Mucosa of gallbladder (tissue), 1 donor: ENCODE data around the gene ZHX3. TPM values are rescaled to one million over a fixed set of nuclear protein-coding genes. Genes with fewer than 3 reads are reported as not detected.
"Not testable (repeated sequence)": the region's sequence is repeated elsewhere in the genome, so short reads cannot be mapped to it uniquely, and the experiment has no call there.

Experiments used
- DNase-seq: peaks from one replicate; pipeline ENCODE4 v3.0.0-alpha.2; 2020; ENCODE audit warnings: low spot score
- total RNA-seq: library from RNA; stranded (reverse); gene quantifications from one replicate; pipeline ENCODE4 v1.2.1, GENCODE V29; 2021
- donor health status: DM: no; HTN: no; CAD: no.

The ZHX3 gene
- total RNA-seq, 1 donor from 2014 or later, result 47.3 TPM

DNA sequence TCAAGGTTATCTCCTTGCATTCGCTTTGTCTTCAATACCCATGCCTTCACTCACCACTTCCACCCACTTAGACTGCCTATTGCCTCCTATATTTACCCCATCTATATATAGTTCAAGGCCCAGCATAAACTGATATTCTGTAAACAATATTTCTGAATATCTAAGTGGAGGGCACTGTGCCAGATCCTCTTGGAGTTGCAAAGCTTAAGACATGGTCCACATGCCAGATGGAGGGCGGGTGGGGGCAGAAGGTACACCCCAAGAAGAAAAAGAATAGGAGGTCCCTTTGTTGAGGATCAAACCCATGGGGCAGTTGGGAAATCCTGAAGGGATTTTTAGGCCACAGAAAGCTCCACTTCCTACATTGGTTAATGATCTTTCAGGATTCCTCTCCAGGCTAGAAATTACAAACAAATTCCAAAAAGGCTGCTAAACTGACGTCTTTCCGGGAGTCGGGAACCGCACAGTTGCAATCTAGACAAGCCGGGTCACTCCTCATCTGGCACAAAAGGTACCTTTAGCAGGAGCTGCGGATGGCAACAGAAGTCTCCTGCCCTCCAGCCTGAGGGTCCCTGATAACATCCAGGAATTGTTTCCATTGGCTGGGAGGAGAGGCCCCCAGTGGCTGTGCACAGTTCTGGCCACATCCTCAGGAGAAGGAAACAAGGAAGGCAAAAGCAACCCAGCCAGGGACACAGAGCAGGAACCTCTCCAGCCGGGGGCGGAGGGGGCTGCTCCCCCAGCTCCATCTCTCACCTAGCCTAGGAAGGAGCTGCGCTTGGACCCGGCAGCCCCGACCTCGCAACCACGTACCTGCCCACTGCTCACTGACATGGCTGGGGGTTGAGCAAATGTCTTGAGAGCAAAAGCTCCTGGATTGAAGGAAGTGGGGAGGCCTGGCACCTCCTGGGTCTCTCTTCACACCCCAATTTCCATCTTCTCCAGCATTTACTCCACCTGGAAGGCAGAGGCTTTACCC is 17.2 kb upstream of the ZHX3 start:
- DNase-seq, result no peak

DNA sequence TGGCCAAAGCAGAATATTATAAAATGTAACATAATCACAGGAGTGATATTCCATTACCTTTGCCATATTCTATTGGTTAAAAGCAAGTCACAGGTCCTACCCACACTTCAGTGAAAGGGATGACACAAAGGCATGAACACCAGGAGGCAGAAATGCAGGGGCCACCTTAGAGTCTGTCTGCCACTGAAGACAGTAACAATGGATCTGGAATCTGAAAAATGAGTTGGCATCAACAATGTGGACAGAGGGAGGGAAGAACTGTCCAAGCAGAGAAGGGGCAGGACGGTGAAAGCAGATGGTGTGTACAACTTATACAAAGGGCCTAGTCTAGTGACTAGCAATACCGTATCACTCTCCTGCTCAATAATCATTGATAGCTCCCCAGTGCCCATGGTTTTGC is 16.5 kb upstream of the ZHX3 start:
- DNase-seq, result no peak

DNA sequence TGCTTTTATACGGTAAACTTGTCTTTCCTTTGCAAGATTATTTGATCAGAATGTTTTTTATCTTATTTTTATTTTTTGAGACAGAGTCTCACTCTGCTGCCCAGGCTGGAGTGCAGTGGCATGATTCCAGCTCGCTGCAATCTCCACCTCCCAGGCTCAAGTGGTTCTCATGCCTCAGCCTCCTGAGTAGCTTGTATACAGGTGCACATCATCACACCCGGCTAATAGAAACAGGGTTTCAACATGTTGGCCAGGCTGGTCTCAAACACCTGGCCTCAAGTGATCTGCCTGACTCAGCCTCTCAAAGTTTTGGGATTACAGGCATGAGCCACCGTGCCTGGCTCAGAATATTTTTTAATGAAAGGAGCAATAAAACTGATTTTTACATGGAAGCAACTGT is 14.2 kb upstream of the ZHX3 start:
- DNase-seq, result no peak

DNA sequence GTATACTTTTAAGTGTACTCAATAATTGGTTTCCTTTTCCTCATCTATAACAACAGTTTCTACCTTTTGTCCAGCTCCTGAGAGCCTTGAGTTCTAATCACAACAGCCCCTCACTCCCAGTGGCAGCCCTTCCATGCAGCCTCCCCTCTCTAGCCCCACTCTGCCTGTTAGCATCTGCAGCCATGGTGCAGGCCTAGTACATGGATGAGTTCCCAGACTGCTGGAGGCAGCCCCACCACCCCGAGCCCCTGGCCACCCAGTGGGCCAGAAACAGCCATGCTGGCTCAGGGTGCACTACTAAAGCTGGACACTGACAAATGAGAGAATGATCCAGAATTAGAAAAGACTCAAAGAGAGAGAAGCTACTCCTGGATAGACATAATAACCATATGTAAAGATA is 13.4 kb upstream of the ZHX3 start:
- no peak for DNase-seq

DNA sequence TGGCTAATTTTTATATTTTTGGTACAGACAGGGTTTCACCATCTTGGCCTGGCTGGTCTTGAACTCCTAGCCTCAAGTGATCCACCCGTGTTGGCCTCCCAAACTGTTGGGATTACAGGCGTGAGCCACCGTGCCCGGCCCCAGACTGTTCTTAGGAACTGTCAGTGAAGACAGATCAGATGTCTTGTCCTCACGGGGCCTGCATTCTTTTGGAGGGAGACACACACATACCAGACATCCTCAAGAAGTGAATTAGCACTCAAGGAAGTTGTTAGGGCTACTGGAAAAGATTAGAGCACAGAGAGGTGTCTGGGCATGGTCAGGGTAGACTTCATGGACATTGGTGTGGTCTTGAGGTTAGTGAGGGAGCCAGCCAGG is 12.8 kb upstream of the ZHX3 start:
- DNase-seq, result no peak

DNA sequence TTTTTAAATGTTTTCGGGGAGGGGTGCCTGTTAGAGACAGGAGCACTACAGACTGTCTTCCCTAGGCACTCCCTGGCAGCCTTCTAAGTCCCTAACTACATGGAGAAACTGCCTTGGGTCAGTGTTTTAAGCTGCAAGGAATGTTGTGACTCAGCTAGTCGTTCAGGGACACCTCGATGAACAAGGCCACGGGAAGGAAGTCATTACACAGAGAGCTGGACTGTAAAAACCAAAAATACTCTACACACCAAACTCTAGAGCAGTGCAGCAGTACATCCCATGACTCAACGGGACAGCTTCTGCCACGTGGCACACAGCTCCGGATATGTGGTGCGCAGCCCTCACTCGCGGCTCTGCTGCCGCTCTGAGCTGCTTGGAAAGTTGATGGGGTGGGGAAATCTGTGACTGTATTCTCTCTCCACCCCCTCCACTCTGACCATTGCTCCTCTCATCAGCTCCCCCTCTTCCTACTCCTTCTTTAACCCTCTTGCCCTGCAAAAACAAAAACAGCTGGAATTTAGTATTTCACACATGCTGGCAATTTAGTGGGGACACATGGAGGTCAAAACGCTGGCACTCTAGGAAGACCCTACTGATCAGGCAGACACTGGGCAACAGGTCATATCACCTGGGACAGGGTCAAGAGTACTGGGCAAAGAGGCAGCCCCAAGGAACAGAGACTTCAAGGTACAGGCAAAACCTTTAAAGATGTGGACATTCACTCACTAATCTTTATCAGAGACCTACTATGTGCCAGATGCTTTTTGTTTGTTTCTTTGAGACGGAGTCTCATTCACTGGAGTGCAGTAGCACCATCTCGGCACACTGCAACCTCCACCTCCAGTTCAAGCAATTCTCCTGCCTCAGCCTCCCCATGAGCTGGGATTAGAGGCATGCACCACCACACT is 12.2 kb upstream of the ZHX3 start:
- DNase-seq, result peak; percentile 72

DNA sequence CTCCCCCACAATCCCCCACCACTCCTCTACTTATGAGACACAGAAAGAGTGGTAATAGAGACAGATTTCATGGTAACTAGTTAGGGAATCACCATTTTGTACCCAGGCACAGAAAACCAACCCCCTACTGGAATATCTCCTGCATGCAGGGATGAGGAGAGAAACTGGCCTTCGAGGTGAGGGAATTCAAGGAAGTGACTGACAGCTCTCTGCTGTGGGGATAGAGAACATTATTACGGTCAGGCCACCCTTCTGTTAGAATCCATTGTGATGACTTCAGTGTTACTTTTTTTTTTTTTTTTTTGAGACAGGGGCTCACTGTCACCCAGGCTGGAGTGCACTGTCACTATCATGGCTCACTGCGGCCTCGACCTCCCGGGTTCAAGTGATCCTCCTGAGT is 9.6 kb upstream of the ZHX3 start:
- DNase-seq, result no peak

DNA sequence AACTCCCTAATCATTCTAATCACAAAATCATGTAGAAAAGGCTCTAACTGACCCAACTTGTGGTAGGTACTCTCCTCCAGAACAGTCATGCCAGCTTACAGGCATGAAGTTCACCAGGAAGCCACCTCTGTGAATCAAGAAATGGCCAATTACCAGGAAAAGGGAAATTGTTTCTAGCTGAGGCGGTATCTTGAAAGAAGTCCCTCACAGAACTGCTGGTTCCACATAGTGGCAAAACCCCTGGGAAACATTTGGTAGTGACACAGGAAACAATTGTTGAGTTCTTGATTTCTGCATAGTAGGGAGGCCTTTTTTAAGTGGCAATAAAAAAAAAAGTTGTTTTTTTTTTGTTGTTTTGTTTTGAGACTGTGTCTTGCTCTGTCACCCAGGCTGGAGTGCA is 3.4 kb upstream of the ZHX3 start:
- no peak for DNase-seq

DNA sequence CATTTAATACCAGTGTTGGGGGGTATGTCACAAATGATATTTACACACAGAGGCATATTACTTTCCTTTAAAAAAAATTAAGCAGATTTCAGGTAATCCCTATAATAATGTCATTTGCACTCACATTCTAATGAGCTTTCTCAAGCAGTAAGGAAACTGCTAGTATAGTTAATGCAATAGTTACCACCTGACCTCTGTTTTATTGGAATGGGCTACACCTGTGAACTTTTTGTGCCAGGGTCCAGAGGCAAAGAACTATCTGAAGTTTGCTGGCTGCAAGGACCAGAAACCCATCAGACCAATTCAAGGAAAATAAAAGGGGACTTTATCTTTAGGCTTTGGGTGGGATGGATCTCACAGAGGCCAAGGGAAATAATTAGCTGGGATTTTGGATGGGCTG is 2.9 kb upstream of the ZHX3 start:
- no peak for DNase-seq

DNA sequence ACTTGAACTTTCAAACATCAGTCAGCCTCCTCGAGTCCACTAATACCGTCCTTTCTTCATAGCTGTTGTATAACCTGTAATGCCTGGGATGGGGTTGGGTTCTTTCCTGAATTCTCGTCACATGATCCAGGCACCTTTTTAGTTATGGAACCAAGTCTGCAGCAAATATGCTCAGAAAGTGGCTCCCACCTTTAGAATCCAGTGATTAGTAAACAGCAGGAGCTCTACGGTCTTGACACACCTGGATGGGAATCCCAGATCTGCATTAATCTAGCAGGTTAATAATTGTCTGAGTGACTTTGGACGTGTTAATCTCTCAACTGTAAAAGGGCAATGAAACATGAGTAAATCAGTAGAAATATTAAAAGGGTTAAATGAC is 729 bp upstream of the ZHX3 start:
- DNase-seq, result peak; percentile 21

DNA sequence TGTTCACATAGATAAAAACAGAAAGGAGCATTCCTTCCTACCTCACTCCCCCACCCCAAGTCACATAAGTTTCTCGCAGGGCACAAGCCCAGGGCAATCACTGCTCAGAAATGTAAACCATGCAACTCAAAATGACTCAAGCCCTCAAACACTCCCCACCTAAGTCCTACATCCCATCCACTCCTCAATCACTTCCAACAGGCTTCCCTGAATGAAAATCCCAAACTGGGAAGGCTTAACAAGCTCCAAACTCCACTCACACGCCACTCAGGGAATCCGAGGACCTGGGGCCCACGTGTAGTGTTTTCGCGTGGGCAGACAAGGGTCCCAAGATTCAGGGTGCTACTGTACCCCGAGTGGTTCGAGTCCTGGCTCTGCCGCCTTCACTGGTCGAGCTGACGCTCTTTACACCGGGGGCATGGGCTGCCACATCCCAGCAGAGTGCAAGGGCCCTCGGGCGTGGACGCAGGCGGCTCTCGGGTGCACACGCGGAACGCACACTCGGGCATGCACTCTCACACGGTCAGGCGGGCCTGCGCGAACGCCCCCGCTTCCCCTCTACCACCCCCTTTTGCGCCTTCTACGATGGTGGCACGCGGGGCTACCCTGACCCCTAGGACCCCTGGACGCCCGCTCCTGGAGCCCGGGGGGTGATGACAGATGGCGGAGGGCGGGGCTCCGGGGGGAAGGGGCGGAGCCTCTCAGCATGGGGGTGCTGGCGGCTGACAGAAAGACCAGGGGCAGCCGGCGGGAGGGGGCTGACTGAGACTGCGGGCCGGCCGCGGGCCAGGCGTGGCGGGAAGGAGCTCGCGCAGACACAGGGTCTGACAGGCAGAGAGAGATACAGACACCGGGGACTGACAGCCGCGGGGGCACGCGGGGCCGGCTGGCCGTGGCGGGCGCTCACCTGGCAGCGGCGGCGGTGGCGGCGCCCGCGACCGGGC is 657 bp downstream of the ZHX3 start:
- peak; percentile 68 for DNase-seq

DNA sequence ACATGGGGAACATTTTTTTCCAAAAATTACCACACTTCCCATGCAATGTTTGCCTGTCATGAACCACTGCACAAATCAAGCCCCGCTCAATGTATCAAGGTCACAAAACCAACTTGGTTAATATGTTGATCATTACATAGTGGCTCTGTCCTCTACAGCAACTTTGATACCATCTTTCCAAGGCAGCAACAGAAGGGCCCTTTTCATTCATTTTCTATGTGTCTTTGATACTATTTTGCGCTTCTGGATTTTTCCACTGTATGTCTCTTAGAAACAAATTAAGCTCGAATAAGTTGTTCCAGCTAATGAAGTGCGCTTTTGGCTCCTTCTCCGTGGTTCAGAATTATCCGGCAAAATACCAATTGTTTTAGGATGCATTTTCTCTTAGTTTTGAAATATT is 1.5 kb downstream of the ZHX3 start:
- no peak for DNase-seq

DNA sequence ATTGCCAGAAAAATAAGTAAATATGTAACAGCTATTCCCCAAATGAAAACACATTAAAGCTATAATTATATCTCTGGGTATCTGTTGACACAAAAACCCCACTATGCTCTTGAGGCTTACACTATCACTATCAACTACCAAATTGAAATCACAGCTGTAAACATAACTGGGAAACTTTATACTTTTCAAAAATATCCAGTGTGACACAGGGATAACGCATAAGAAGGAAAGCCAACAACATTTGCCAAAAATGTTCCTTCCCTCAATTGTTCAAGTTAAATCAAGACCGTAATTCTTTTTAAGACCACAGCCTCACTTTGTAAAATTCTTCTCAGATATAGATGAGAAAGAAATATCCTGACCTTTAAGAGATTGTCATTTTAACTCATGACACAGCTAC is 3.1 kb downstream of the ZHX3 start:
- DNase-seq, result no peak

DNA sequence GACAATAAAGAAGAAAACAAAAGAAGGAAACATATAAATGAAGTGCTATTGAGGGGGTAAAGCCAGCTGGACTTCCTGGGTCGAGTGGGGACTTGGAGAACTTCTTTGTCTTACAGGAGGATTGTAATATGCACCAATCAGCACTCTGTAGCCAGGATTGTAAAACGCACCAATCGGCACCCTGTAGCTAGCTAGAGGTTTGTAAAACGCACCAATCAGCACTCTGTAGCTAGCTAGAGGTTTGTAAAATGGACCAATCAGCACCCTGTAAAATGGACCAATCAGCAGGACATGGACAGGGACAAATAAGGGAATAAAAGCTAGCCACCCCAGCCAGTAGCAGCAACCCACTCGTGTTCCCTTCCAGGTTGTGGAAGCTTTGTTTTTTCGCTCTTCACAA is 5.5 kb downstream of the ZHX3 start:
- DNase-seq, result not testable (repeated sequence)

DNA sequence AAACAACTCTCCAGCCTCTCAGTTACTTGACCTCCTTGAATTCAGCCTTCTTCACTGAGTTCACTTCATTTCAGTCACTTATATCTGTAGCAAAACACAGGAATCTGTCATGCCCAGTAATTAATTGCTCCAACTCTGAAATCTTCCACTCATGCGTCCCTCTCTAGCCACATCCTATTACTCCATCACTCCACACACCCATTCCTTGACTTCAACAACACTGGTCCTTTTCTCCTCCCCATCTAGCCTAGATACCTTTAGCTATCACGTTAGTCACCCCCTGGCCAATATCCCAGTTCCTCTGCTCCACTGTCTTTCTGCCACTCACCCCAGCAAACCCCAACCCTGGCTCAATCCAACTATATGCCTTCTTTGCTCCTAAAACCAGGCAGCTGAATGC is 7.7 kb downstream of the ZHX3 start:
- no peak for DNase-seq

DNA sequence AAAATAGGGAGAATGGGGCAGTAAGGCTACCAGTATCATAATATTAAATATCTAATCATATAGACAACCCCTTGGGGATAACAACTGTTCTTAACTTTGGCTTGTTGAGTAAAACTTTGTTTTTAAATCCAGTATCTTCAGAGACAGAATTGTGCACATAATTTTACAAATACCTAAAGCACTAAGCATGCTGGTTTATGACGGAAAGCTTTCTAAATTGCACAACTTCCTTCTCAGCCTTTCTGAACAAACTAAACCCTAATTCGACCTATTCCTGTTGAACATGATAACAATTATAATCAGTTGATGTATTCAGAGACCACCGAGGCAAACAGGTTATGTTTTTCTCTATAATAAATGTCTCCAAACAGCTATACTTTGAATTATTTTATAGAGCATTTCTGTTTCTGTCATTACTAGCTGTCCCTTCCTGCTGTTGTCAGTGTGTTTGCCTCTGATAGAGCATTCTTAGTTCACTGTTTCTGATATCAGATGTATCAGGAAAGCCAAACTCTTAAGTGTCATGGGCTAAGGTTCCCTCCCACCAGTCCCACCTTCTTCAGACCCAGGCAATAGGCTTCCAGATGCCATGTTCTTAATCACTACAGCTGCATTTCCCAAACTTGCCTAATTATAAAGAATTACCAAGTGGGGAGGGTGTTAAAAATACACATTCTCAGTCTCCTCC is 8.7 kb downstream of the ZHX3 start:
- no peak for DNase-seq

DNA sequence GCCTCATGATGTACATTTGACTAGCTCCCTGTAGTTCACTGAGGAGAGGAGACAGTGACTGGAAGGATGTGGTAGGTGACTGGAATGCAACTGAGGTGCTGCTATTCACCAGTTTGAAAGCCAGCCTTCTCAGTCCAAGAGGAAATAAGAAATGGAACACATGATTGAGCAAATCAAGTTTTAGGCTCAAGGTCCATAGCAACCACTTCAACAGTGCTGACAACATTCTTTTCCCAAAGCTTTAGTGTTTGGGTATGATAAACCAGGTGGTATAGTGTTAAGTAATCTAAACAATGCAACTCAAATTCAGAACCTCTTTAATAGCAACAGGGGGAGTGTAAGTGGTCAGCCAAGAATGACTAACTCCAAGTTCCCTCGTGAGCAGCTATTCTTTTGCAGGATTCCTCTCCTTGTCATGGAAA is 9.2 kb downstream of the ZHX3 start:
- no peak for DNase-seq

DNA sequence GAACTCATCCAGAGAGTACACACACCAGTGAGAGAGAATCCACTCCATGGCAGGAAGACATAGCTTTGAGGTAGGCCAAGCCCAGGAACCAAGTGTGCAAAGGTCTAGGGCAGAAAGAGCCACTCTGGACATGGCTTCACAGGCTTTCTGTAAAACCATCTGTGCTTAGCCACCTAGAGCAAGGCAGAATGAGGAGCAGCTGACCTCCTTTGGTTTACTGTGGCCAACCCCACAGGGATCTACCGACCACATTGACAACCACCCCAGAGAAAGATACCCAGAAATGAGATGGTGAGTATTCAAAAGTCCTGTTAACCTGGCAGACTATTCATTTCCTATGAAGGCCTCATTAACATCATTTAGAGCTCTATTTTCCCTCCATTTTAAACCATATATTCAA is 10.5 kb downstream of the ZHX3 start:
- no peak for DNase-seq

DNA sequence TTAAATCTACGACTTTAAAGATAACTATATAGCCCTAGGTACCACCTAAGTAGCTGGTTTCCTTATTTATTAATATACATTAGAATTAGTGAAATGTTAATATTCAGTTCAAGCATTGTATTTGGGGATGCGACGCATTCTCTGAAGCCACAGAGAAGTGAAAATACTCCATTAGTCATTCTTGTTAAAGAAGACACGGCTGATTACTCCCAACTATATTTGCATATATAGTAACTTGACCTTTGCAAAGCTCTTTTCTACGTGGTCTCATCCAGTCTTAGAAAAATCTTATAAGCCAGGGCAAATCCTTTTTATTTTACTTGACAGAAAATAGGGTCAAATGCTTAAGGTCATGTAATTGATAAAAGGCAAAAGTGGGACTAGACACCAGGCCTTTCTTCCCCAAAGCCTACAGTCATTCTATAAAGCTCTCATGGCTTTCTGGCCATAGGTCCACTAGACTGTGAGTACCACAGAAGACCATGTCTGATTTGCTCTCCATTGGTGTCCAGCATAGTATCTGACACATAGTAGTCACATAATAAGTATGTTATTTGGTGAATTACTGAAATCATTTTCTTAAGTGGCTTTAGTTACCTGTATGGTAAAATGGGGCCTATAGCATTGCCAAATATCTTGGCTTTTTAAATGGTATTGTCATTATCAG is 11.3 kb downstream of the ZHX3 start:
- DNase-seq, result no peak

DNA sequence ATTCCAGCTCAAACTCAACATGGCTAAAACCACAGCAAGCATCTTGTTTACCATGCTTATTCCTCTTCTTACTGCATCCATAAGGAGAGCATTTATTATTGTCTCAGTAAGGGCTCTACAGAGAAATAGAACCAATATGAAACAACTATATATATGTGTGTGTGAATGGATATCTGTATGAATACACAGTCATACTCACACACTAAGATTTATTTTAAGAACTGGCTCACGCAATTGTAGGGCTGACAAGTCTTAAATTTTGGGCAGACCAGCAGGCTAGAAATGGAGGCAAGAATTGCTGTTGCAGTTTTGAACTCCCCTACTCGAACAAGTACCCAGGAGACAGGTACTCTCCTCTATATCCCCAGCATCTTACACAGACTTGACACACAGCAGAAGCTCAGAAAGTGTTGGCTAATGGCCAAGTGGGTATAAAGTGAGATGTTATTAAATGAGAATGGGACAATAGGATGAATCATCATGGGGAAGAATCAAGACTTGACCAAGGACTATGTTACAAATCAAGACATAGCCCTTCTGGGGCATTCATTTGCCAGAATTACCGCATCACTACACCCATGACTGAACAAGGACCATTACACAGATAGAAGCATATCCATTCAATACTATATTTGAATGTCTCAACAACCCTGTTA is 13.0 kb downstream of the ZHX3 start:
- no peak for DNase-seq
